Endodermal cell (in vitro differentiated cells): Measurements from ENCODE around the gene PIAS2. TPM values are rescaled to one million over a fixed set of nuclear protein-coding genes. Genes with fewer than 3 reads are reported as not detected.

Source experiments
- DNase-seq: peaks from one replicate; pipeline ENCODE4 v3.0.0-alpha.2; 2017
- H3K27ac ChIP-seq: 2 replicates; pipeline ENCODE4 v1.5.1; 2013; ENCODE audit warnings: mild to moderate bottlenecking, low read depth, low read length, moderate library complexity
- H3K27me3 ChIP-seq: 2 replicates; pipeline ENCODE4 v1.6.1; 2013; ENCODE audit warnings: mild to moderate bottlenecking, low read length, moderate library complexity; ENCODE audit not compliant: insufficient read depth, control insufficient read depth, poor library complexity, severe bottlenecking
- H3K36me3 ChIP-seq: 2 replicates; pipeline ENCODE4 v1.7.0; 2013; ENCODE audit warnings: mild to moderate bottlenecking, low read length, moderate library complexity; ENCODE audit not compliant: control insufficient read depth, insufficient read depth
- H3K4me1 ChIP-seq: one replicate; pipeline ENCODE4 v1.7.0; 2013; ENCODE audit warnings: low read length; ENCODE audit not compliant: control insufficient read depth, insufficient read depth
- H3K4me3 ChIP-seq: 2 replicates; pipeline ENCODE4 v1.5.1; 2013; ENCODE audit warnings: mild to moderate bottlenecking, low read length, moderate library complexity
- H3K9ac ChIP-seq: 2 replicates; pipeline ENCODE4 v1.6.1; 2013; ENCODE audit warnings: mild to moderate bottlenecking, low read length, moderate library complexity; ENCODE audit not compliant: poor library complexity, severe bottlenecking; ENCODE audit errors: extremely low read depth
- H3K9me3 ChIP-seq: 2 replicates; pipeline ENCODE4 v1.6.1; 2013; ENCODE audit warnings: mild to moderate bottlenecking, low read length, moderate library complexity; ENCODE audit not compliant: control insufficient read depth
- H3K27ac Mint-ChIP-seq: 2 replicates; pipeline ENCODE4 v1.8.0; 2020; ENCODE audit warnings: mixed read lengths
- H3K27me3 Mint-ChIP-seq: 2 replicates; pipeline ENCODE4 v1.8.0; 2021; ENCODE audit warnings: mild to moderate bottlenecking, mixed read lengths; ENCODE audit not compliant: insufficient read depth
- H3K36me3 Mint-ChIP-seq: 2 replicates; pipeline ENCODE4 v1.8.0; 2020; ENCODE audit warnings: low read depth, mixed read lengths
- H3K4me1 Mint-ChIP-seq: 2 replicates; pipeline ENCODE4 v1.8.0; 2020; ENCODE audit warnings: mixed read lengths
- H3K4me3 Mint-ChIP-seq: 2 replicates; pipeline ENCODE4 v1.8.0; 2020; ENCODE audit warnings: mild to moderate bottlenecking, moderate library complexity, mixed read lengths
- H3K9me3 Mint-ChIP-seq: 2 replicates; pipeline ENCODE4 v1.8.0; 2020; ENCODE audit warnings: mild to moderate bottlenecking, mixed read lengths
- WGBS, 2 experiments: methylation state at CpG; one replicate each; pipeline versions ENCODE4 v1.1.5 to v1.1.7; 2013; ENCODE audit warnings: missing lambda C conversion rate in 2 of 2, mixed read lengths in 1 of 2; ENCODE audit not compliant: insufficient coverage in 1 of 2, insufficient read length in 1 of 2; 5-methylcytosine and 5-hydroxymethylcytosine counted together
- total RNA-seq, 2 donors: library from RNA; stranded (reverse); fragmentation: NEBNext Ultra II Directional in 1 of 2; extraction: Animal tissue kit (Norgen Biotek cat#: 25700) in 1 of 2; gene quantifications; 2 replicates in 1 of 2; 3 replicates in 1 of 2; pipeline ENCODE4 v1.2.1, GENCODE V29; 2021
- TF ChIP-seq, protein P1 (sequence below): fragments of 200-600 bp; sonication (generic); conservative IDR thresholded peaks from 2 replicates; pipeline ENCODE4 v1.5.0; 2021; ENCODE audit warnings: antibody characterized with exemption, mild to moderate bottlenecking

PIAS2 gene
- total RNA-seq, 2 donors from 2014 or later = 34.8 to 52.0 TPM

DNA sequence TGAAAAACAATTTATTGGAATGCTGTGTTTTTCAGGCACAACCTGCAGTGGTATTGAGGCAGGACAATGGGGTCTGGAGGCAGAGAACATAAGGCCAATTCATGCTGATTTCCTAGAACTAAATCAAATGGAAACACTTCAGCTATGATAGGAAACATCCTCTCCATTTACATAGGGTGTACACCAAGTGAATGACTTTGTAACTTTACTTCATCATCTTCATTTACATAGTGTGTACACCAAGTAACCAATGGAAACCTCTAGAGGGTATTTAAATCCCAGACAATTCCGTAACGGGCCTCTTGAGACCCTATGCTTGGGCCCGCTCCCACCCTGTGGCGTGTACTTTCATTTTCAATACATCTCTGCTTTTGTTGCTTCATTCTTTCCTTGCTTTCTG, 128.2 kb downstream of the PIAS2 start:
- Histone ChIP-seq H3K4me1 (peaks cover 4% of the 10 kb centered on the region), H3K27me3 (no peaks in the 10 kb centered on the region), H3K36me3 (no peaks in the 10 kb centered on the region), H3K9ac (no peak overlapping the region), H3K4me3 (no peak overlapping the region), H3K9me3 (peaks cover 15% of the 10 kb centered on the region), H3K27ac (no peak overlapping the region)
- peaks cover 17% of the 10 kb centered on the region for H3K4me1 Mint-ChIP-seq
- no peak overlapping the region for H3K27ac Mint-ChIP-seq
- WGBS, 2 experiments = 98 to 100% methylated on average over 2 to 4 of the region's 4 CpGs
- peaks cover 22% of the 10 kb centered on the region for H3K9me3 Mint-ChIP-seq
- peaks cover 9% of the 10 kb centered on the region for H3K36me3 Mint-ChIP-seq
- H3K4me3 Mint-ChIP-seq = no peak overlapping the region
- TF ChIP-seq, protein P1, sequence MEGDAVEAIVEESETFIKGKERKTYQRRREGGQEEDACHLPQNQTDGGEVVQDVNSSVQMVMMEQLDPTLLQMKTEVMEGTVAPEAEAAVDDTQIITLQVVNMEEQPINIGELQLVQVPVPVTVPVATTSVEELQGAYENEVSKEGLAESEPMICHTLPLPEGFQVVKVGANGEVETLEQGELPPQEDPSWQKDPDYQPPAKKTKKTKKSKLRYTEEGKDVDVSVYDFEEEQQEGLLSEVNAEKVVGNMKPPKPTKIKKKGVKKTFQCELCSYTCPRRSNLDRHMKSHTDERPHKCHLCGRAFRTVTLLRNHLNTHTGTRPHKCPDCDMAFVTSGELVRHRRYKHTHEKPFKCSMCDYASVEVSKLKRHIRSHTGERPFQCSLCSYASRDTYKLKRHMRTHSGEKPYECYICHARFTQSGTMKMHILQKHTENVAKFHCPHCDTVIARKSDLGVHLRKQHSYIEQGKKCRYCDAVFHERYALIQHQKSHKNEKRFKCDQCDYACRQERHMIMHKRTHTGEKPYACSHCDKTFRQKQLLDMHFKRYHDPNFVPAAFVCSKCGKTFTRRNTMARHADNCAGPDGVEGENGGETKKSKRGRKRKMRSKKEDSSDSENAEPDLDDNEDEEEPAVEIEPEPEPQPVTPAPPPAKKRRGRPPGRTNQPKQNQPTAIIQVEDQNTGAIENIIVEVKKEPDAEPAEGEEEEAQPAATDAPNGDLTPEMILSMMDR = no peak
- no peak for DNase-seq
- H3K27me3 Mint-ChIP-seq = no peaks in the 10 kb centered on the region

DNA sequence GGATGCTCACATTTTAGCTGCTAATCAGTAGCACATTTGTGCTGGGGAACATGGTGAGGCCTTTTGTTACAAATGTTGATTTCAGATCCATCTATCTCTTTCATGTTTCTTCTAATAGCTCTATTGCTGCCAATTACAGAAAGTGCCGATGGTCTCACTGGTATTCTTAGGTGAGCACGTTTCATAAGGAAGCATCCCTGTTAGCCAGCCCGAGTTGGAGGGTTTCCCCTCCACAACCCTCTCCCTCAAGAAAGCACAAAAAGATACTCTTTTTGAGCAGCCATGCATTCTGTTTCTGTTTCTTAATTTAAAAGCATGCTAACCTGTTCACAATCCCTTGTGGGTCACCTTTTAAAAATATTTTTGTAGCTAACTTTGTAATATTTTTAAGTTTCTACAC, 129.6 kb downstream of the PIAS2 start:
- Mint-ChIP-seq H3K4me1 (peaks cover 5% of the 10 kb centered on the region), H3K27me3 (no peaks in the 10 kb centered on the region), H3K4me3 (no peak overlapping the region), H3K36me3 (peaks cover 9% of the 10 kb centered on the region), H3K27ac (no peak overlapping the region), H3K9me3 (peaks cover 22% of the 10 kb centered on the region)
- no peak overlapping the region for H3K27ac ChIP-seq
- TF ChIP-seq, protein P1 = no peak
- H3K9me3 ChIP-seq = peaks cover 20% of the 10 kb centered on the region
- H3K9ac ChIP-seq = no peak overlapping the region
- H3K4me3 ChIP-seq = no peak overlapping the region
- DNase-seq = no peak
- H3K4me1 ChIP-seq = no peaks in the 10 kb centered on the region
- no peaks in the 10 kb centered on the region for H3K36me3 ChIP-seq
- H3K27me3 ChIP-seq = no peaks in the 10 kb centered on the region
- 90% methylated on average over 2 to 3 of the region's 3 CpGs for WGBS, 2 experiments

DNA sequence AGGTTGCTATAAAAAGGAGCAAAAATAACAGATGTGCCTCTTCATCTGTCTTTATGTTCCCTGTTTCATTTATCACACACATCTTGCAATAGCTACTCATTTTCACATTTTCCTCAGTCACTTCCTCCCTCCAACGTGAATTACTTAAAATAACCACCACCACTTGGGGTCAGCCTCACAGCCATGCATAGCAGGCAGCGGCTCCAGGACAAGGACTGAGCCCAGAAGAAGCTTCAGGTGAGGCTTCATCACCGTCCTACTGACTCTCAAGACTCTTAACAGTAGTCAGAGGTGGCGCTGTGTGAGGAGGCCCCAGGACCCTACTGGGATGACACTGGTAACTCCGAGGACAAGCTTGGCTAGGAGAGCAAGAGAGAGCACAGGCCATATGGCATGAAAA, 144.9 kb downstream of the PIAS2 start:
- Mint-ChIP-seq H3K36me3 (no peaks in the 10 kb centered on the region), H3K27ac (no peak overlapping the region), H3K4me1 (peaks cover 15% of the 10 kb centered on the region), H3K27me3 (peaks cover 3% of the 10 kb centered on the region), H3K9me3 (peaks cover 4% of the 10 kb centered on the region), H3K4me3 (no peak overlapping the region)
- peak; percentile 65 for DNase-seq
- Histone ChIP-seq H3K9me3 (no peaks in the 10 kb centered on the region), H3K9ac (no peak overlapping the region), H3K4me1 (no peaks in the 10 kb centered on the region), H3K36me3 (no peaks in the 10 kb centered on the region), H3K27me3 (no peaks in the 10 kb centered on the region), H3K4me3 (no peak overlapping the region), H3K27ac (no peak overlapping the region)
- TF ChIP-seq, protein P1 = peak; percentile 57
- WGBS, 2 experiments = 78 to 90% methylated on average over 4 to 5 of the region's 5 CpGs
